ENCODE measurements around the gene SLC2A3. TPM values are rescaled to one million over a fixed set of nuclear protein-coding genes. Genes with fewer than 3 reads are reported as not detected.
A peak's percentile ranks its signal among the peaks of the same experiment; 100 is the strongest.
"Not testable (repeated sequence)": the region's sequence is repeated elsewhere in the genome, so short reads cannot be mapped to it uniquely, and the experiment has no call there.

The SLC2A3 gene
- total RNA-seq = 10 to 100 TPM in 3 of 4 donors, 1 to 10 TPM in 1; 8.2 to 64.1 (median 48.0) TPM

- TF ChIP-seq, protein P1, sequence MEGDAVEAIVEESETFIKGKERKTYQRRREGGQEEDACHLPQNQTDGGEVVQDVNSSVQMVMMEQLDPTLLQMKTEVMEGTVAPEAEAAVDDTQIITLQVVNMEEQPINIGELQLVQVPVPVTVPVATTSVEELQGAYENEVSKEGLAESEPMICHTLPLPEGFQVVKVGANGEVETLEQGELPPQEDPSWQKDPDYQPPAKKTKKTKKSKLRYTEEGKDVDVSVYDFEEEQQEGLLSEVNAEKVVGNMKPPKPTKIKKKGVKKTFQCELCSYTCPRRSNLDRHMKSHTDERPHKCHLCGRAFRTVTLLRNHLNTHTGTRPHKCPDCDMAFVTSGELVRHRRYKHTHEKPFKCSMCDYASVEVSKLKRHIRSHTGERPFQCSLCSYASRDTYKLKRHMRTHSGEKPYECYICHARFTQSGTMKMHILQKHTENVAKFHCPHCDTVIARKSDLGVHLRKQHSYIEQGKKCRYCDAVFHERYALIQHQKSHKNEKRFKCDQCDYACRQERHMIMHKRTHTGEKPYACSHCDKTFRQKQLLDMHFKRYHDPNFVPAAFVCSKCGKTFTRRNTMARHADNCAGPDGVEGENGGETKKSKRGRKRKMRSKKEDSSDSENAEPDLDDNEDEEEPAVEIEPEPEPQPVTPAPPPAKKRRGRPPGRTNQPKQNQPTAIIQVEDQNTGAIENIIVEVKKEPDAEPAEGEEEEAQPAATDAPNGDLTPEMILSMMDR (IDR thresholded peaks at IDR 0.05) = no peak
- TF ChIP-seq POLR2A (IDR thresholded peaks at IDR 0.05) = peak; percentile 76
- peak; percentile 64 to 73 for DNase-seq
- intact Hi-C loops (cut with DNase I; ENCODE audit: low total_unique reads) = loop anchor here (10.0 kb wide), 1 partner anchor 59 kb away; no protein-coding TSS in a partner anchor
These were observed at the start of gene SLC2A3 for GRCh38 chr12:7935590-7936581. Gene SLC2A3, minus strand, starts transcription at chr12:7936187. Its CDS starts 153 bp downstream, at chr12:7936034.

DNA sequence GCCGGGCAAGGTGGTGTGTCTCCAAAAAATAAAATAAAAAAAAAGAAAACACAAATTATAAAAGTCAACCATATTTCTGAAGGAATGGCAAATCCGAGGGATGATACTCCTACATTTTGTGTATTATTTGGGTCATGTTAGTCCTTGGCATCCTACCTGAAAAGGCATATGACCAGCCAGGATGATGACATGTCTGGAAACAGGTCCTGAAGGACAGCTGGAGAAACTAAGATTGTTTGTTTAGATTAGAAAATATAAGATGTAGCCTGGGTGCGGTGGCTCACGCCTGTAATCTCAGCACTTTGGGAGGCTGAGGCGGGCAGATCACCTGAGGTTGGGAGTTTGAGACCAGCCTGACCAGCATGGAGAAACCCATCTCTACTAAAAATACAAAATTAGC lies 48.9 kb upstream of the SLC2A3 start:
- intact Hi-C loops (cut with DNase I; ENCODE audit: low total_unique reads) = no loop called here
- Histone ChIP-seq H3K36me3 (no peaks in the 10 kb centered on the region), H3K9me3 (no peaks in the 10 kb centered on the region), H3K27ac (no peak overlapping the region), H3K27me3 (no peaks in the 10 kb centered on the region), H3K4me3 (no peak overlapping the region), H3K4me1 (no peaks in the 10 kb centered on the region)
- DNase-seq = no peak
- no peak for TF ChIP-seq POLR2A (IDR thresholded peaks at IDR 0.05)
- TF ChIP-seq, protein P1 (IDR thresholded peaks at IDR 0.05) = no peak

More at GRCh38 chr12:7935590-7936581, at the start of gene SLC2A3:
- H3K4me3 ChIP-seq = peak within 1 kb of the TSS; percentile 41 to 43
- no peaks in the 10 kb centered on the region for H3K9me3 ChIP-seq
- peak within 1 kb of the TSS; percentile 88 to 93 for H3K27ac ChIP-seq
- no peaks in the 10 kb centered on the region for H3K4me1 ChIP-seq
- no peaks in the 10 kb centered on the region for H3K27me3 ChIP-seq
- no peaks in the 10 kb centered on the region for H3K36me3 ChIP-seq

GRCh38 chr12:7983460-7983859 lies 47.5 kb upstream of the SLC2A3 start:
- H3K9me3 ChIP-seq; H3K4me3 ChIP-seq; DNase-seq; H3K27ac ChIP-seq; H3K27me3 ChIP-seq; H3K36me3 ChIP-seq; intact Hi-C loops (cut with DNase I; ENCODE audit: low total_unique reads); H3K4me1 ChIP-seq: not testable (repeated sequence)

- H3K9me3 ChIP-seq; H3K27ac ChIP-seq; H3K4me1 ChIP-seq; H3K27me3 ChIP-seq; H3K4me3 ChIP-seq; H3K36me3 ChIP-seq; intact Hi-C loops (cut with DNase I; ENCODE audit: low total_unique reads); DNase-seq: not testable (repeated sequence)
These were observed 47.0 kb upstream of the SLC2A3 start for GRCh38 chr12:7983019-7983418.

- DNase-seq; H3K4me1 ChIP-seq; H3K27me3 ChIP-seq; H3K9me3 ChIP-seq; H3K36me3 ChIP-seq; H3K4me3 ChIP-seq; intact Hi-C loops (cut with DNase I; ENCODE audit: low total_unique reads); H3K27ac ChIP-seq: not testable (repeated sequence)
These were observed 46.3 kb upstream of the SLC2A3 start for GRCh38 chr12:7982332-7982735.

- Histone ChIP-seq H3K27ac (no peak overlapping the region), H3K9me3 (no peaks in the 10 kb centered on the region), H3K4me3 (no peak overlapping the region), H3K4me1 (no peaks in the 10 kb centered on the region), H3K27me3 (no peaks in the 10 kb centered on the region), H3K36me3 (no peaks in the 10 kb centered on the region)
- no peak for TF ChIP-seq POLR2A (IDR thresholded peaks at IDR 0.05)
- TF ChIP-seq, protein P1 (IDR thresholded peaks at IDR 0.05) = no peak
- no peak for DNase-seq
- intact Hi-C loops (cut with DNase I; ENCODE audit: low total_unique reads) = no loop called here
These were observed 45.5 kb upstream of the SLC2A3 start for GRCh38 chr12:7981446-7981845.

DNA sequence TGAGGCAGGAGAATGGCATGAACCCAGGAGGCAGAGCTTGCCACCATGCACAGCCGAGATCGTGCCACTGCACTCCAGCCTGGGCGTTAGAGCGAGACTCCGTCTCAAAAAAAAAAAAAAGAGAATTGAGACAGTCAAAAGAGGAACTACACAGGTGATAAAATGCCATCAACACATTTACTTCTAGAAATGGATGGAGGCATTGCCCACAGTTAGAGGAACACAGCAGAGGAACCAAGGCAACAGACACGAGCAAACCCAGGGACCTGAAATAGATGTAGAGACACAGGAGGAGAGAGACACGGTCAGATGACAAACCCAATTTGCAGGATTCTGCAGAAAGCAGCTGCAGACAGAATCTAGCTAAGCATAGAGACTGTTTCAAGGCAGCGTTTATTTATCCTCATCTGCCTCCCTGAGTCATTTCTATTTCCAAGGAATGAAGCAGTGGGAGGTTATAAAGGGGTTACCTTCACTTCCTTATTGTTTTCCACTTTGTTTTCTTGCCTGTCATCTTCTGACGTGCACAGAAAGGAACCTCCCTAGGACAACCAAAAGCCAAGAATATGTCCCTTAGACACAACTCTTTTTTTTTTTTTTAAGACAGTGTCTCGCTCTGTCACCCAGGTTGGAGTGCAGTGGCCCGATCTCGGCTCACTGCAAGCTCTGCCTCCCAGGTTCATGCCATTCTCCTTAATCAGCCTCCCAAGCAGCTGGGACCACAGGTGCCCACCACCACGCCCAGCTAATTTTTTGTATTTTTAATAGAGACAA lies 41.6 kb upstream of the SLC2A3 start:
- not testable (repeated sequence) for DNase-seq

More for the DNA sequence above, 41.6 kb upstream of the SLC2A3 start:
- H3K27me3 ChIP-seq; H3K36me3 ChIP-seq; H3K9me3 ChIP-seq; intact Hi-C loops (cut with DNase I; ENCODE audit: low total_unique reads); H3K4me1 ChIP-seq; H3K27ac ChIP-seq; H3K4me3 ChIP-seq: not testable (repeated sequence)
